Measurements from ENCODE around the gene DOCK9. TPM values are rescaled to one million over a fixed set of nuclear protein-coding genes. Genes with fewer than 3 reads are reported as not detected.
"Not testable (repeated sequence)": the region's sequence is repeated elsewhere in the genome, so short reads cannot be mapped to it uniquely, and the experiment has no call there.

Gene DOCK9
- total RNA-seq, 1 donor from 2014 or later = 24.1 TPM

DNA sequence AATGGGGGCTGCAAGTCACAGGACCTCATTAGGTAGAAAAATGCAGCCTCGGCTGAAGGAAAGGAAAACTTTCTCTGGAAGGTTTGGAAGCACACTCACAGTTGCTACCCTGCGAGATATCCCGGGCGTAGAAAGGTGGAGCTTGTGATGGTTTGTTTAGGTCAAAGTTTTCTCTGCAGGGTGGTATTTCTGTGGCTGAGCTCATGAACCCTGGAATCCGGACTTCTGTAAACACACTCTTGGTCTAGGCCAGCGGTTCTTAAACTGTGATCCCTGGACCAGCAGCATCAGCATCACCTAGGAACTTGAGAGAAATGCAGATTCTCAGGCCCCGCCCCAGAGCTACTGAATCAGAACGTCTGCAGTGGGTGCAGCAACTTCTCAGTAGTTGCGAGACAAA, 222.1 kb downstream of the DOCK9 start:
- H3K9me3 Mint-ChIP-seq (ENCODE audit: unreplicated experiment) = peaks cover 12% of the 10 kb centered on the region
- peaks cover 9% of the 10 kb centered on the region for H3K4me1 Mint-ChIP-seq (ENCODE audit: unreplicated experiment)
- H3K27ac Mint-ChIP-seq (ENCODE audit: unreplicated experiment) = no peak overlapping the region
- peaks cover 6% of the 10 kb centered on the region for H3K36me3 Mint-ChIP-seq (ENCODE audit: unreplicated experiment)
- H3K27me3 Mint-ChIP-seq (ENCODE audit: unreplicated experiment) = peaks cover 57% of the 10 kb centered on the region
- no peak for DNase-seq (ENCODE audit: extremely low spot score, unreplicated experiment)
- no peak overlapping the region for H3K4me3 Mint-ChIP-seq (ENCODE audit: unreplicated experiment)
- TF ChIP-seq, protein P1, sequence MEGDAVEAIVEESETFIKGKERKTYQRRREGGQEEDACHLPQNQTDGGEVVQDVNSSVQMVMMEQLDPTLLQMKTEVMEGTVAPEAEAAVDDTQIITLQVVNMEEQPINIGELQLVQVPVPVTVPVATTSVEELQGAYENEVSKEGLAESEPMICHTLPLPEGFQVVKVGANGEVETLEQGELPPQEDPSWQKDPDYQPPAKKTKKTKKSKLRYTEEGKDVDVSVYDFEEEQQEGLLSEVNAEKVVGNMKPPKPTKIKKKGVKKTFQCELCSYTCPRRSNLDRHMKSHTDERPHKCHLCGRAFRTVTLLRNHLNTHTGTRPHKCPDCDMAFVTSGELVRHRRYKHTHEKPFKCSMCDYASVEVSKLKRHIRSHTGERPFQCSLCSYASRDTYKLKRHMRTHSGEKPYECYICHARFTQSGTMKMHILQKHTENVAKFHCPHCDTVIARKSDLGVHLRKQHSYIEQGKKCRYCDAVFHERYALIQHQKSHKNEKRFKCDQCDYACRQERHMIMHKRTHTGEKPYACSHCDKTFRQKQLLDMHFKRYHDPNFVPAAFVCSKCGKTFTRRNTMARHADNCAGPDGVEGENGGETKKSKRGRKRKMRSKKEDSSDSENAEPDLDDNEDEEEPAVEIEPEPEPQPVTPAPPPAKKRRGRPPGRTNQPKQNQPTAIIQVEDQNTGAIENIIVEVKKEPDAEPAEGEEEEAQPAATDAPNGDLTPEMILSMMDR (IDR thresholded peaks at IDR 0.05) = no peak

DNA sequence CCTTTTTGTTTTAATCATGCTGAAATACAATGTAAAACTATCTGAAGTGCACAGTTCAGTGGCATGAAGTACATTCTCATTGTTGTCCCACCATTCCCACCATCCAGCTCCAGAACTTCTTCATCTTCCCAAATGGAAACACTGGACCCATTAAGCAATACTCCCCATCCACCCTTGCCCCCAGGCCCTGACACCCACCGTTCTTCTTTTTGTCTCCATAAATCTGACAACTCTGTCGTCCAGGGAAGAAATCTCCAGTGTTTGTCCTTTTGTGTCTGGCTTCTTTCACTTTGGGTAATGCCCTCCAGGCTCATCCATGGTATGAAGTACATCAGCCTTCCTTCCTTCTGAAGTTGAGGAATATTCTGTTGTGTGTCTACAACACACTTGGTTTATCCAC, 222.7 kb downstream of the DOCK9 start:
- H3K27ac Mint-ChIP-seq (ENCODE audit: unreplicated experiment) = no peak overlapping the region
- peaks cover 63% of the 10 kb centered on the region for H3K27me3 Mint-ChIP-seq (ENCODE audit: unreplicated experiment)
- peaks cover 5% of the 10 kb centered on the region for H3K36me3 Mint-ChIP-seq (ENCODE audit: unreplicated experiment)
- peaks cover 12% of the 10 kb centered on the region for H3K9me3 Mint-ChIP-seq (ENCODE audit: unreplicated experiment)
- TF ChIP-seq, protein P1 (IDR thresholded peaks at IDR 0.05) = no peak
- no peak for DNase-seq (ENCODE audit: extremely low spot score, unreplicated experiment)
- no peak overlapping the region for H3K4me3 Mint-ChIP-seq (ENCODE audit: unreplicated experiment)
- H3K4me1 Mint-ChIP-seq (ENCODE audit: unreplicated experiment) = peaks cover 9% of the 10 kb centered on the region

DNA sequence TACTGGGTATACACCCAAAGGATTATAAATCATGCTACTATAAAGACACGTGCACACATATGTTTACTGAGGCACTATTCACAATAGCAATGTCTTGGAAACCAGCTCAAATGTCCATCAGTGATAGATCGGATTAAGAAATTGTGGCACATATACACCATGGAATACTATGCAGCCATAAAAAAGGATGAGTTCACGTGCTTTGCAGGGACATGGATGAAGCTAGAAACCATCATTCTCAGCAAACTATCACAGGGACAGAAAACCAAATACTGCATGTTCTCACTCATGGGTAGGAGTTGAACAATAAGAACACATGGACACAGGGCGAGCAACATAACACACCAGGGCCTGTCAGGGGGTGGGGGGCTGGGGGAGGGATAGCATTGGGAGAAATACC, 223.4 kb downstream of the DOCK9 start:
- H3K9me3 Mint-ChIP-seq (ENCODE audit: unreplicated experiment) = peaks cover 12% of the 10 kb centered on the region
- not testable (repeated sequence) for DNase-seq (ENCODE audit: extremely low spot score, unreplicated experiment); H3K4me3 Mint-ChIP-seq (ENCODE audit: unreplicated experiment); H3K27ac Mint-ChIP-seq (ENCODE audit: unreplicated experiment); H3K36me3 Mint-ChIP-seq (ENCODE audit: unreplicated experiment); H3K4me1 Mint-ChIP-seq (ENCODE audit: unreplicated experiment)
- peaks cover 67% of the 10 kb centered on the region for H3K27me3 Mint-ChIP-seq (ENCODE audit: unreplicated experiment)

DNA sequence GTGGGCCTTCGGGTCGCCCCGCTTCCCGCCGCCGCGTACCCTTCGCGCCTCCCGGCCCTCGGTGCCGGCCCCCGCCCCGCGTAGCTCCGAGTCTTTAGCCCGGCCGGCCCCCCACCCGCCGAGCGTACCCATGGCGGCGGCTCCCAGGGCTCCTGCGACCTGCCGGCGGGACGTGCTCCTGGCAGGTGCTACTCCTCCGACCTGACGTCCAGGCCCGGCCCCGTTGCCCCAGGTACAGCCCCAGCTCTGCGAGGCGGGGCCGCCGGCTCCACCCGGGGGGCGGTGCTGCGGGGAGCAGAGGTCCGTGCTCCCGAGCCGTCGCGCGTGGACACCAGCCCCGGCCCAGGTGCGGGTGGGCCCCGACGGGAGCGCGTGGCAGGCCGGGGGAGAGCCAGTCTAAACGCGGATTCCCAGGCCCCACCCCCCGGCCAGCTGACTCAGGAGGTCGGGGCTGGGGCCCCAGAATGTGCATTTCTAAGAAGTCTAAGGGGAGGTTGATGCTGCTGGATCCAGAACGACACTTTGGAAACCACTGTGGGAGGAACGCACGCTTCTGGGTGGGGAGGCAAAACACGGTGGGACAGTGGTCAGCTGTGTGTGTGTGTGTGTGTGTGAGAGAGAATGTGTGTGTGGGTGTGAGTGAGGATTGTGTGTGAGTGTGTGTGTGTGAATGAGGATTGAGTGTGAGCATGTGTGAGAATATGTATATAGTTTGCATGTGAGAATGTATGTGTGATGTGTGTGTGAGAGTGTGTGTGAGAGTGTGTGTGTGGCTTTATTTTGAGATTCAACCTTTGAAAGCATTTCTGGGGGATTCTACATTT, 225.2 kb downstream of the DOCK9 start, which contains the start of gene SLC15A1:
SLC15A1 (minus strand) TSS at position 206 of the 824 bp plus-strand sequence; CDS start at position 132, 74 bp downstream.
- Mint-ChIP-seq H3K27ac (ENCODE audit: unreplicated experiment) (no peak within 1 kb of the TSS), H3K36me3 (ENCODE audit: unreplicated experiment) (peaks cover 5% of the 10 kb centered on the region), H3K4me1 (ENCODE audit: unreplicated experiment) (peaks cover 9% of the 10 kb centered on the region), H3K4me3 (ENCODE audit: unreplicated experiment) (peak within 1 kb of the TSS; percentile 57), H3K9me3 (ENCODE audit: unreplicated experiment) (peaks cover 12% of the 10 kb centered on the region), H3K27me3 (ENCODE audit: unreplicated experiment) (peaks cover 80% of the 10 kb centered on the region)
- TF ChIP-seq, protein P1 (IDR thresholded peaks at IDR 0.05) = no peak
- DNase-seq (ENCODE audit: extremely low spot score, unreplicated experiment) = no peak

DNA sequence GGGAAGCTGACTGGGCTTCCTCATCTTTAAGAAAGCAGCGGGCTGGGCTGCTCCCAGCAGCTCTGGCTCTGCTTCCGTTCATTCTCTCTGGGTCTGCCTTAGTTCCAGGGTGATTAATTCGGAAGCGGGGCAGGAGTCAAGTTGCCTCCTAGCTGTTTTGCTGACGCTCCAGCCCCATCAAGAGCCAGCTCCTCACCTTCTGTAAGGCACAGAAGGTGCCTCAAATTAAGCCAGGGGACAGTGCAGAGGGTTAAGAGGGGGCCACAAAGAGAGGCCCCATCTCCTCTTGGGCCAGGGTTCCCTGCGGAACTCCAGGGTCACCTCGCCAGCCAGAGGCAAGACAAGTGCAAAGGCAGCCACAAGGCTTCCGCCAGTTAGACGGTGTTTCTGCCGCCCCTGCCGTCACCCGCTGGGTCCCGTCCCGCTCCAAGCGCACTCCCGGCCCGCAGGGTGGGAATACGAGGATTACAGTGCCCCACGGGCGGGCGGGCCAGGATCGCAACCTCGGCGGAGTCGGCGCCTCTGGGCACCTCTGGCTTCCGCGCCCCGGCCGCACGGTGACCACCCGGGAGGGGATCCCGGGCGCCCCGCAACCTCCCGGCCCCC, 225.9 kb downstream of the DOCK9 start:
- TF ChIP-seq, protein P1 (IDR thresholded peaks at IDR 0.05) = no peak
- Mint-ChIP-seq H3K27me3 (ENCODE audit: unreplicated experiment) (peaks cover 77% of the 10 kb centered on the region), H3K4me3 (ENCODE audit: unreplicated experiment) (peak overlapping the region; percentile 57), H3K4me1 (ENCODE audit: unreplicated experiment) (peaks cover 9% of the 10 kb centered on the region), H3K9me3 (ENCODE audit: unreplicated experiment) (peaks cover 12% of the 10 kb centered on the region), H3K27ac (ENCODE audit: unreplicated experiment) (no peak overlapping the region), H3K36me3 (ENCODE audit: unreplicated experiment) (peaks cover 5% of the 10 kb centered on the region)
- no peak for DNase-seq (ENCODE audit: extremely low spot score, unreplicated experiment)
